Peyer's patch (tissue), 4 donors: Measurements from ENCODE around the gene HNRNPM.

Experiments
- POLR2A ChIP-seq, 2 donors: fragments of 450-650 bp; IDR thresholded peaks; one replicate each; pipeline ENCODE4 v1.5.1; 2017; ENCODE audit warnings: antibody characterized with exemption in 2 of 2, mild to moderate bottlenecking in 2 of 2, moderate library complexity in 2 of 2
- TF ChIP-seq, protein P1 (sequence below), 6 experiments: fragments of 450-650 bp in 4 of 6; fragments of 200-600 bp in 2 of 6; sonication (generic) in 1 of 6; IDR thresholded peaks; one replicate each; pipeline ENCODE4 v1.5.1; 2017 to 2019; ENCODE audit warnings: antibody characterized with exemption in 6 of 6, mild to moderate bottlenecking in 3 of 6, moderate library complexity in 1 of 6

GRCh38 chr19:8503510-8503909 is 58.7 kb downstream of the HNRNPM start:
- TF ChIP-seq, protein P1, sequence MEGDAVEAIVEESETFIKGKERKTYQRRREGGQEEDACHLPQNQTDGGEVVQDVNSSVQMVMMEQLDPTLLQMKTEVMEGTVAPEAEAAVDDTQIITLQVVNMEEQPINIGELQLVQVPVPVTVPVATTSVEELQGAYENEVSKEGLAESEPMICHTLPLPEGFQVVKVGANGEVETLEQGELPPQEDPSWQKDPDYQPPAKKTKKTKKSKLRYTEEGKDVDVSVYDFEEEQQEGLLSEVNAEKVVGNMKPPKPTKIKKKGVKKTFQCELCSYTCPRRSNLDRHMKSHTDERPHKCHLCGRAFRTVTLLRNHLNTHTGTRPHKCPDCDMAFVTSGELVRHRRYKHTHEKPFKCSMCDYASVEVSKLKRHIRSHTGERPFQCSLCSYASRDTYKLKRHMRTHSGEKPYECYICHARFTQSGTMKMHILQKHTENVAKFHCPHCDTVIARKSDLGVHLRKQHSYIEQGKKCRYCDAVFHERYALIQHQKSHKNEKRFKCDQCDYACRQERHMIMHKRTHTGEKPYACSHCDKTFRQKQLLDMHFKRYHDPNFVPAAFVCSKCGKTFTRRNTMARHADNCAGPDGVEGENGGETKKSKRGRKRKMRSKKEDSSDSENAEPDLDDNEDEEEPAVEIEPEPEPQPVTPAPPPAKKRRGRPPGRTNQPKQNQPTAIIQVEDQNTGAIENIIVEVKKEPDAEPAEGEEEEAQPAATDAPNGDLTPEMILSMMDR (IDR thresholded peaks at IDR 0.05), result no peak
- TF ChIP-seq POLR2A (IDR thresholded peaks at IDR 0.05), result no peak
